Measurements from ENCODE around the gene EXD3.

The EXD3 gene

DNA sequence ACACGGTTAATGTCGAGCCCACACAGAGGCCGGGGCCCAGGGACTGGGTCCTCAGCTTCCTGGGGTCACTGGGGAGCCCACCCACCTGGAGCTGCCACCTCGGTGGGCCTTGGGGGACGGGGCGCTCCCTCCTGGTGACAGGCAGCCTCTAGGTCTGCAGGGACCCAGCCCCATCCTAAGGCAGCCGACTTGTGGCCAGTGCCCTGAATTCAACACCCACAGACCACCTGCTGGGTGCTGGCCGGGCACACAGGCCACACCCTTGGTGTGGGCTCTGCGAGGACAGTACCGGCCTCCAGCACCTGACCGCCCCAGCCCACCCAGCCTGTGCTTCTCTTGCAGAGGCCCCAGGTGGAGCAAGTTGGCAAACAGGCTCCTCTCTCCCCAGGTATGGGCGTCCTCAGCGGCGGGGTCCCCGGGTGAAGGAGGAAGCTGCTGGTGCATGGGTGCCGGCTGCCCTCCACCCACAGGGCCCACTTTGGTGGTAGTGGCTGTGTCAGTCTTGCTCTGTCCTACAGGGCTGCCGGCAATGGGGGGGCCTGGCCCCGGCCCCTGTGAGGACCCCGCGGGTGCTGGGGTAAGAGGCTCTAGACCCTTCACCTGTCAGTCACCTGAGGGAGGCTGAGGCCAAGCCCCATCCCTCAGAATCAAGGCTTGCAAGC is 9.9 kb upstream of the EXD3 start:
- no peak for DNase-seq (ENCODE audit: low read depth, low spot score)

DNA sequence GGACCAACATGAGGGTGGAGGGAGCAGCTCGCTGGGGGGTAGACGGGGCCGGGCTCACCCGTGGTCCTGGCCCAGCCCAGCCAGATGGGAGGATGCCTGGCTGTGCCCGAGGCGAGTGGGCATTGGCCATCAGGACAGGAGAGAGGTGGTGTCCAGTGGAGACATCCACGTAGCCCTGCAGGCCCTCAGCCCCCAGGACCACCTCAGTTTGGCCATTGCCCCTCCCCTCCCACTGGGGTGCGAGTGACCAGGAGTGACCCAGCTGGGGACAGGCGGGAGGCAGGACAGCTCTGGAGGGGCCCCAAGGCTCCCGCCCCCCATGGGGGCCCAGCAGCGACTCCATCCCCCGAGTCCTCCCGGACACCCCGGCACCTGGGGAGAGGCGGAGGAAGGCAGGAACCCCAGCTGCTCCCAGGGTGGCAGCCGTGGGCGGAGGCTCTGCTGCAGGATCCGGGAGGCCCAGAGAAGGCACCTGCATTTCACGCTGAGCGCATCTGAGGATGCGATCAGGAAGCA is 8.5 kb upstream of the EXD3 start:
- no peak for DNase-seq (ENCODE audit: low read depth, low spot score)

DNA sequence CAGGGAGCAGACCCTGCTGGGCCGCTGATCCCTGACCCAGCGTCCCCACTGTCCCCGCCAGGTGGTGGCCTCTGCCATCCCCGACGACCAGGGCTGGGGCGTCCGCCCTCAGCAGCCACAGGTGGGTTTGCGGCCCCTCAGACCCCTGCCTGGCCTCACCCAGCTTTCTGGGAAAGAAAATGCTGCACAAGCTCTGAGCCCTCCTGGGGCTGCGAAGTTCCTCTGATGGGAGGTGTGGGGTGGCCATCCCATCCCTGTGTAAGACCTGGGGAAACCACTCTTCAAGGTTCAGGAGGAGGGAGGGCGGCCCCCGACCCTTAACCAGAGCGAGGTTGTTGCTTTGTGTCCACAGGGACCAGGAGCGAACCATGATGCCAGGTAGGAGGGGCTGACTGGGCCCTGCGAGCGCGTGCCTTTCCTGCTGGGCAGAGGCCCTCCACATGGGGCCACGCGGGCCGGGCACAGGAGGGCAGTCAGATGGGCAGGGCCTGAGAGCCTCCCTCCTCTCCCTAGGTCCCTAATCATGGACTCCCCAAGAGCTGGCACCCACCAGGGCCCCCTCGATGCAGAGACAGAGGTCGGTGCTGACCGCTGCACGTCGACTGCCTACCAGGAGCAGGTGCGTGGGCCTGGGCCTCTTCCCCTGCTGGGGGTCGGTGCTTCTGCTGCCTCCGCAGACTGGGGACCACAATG is 7.9 kb upstream of the EXD3 start:
- DNase-seq (ENCODE audit: low read depth, low spot score) = no peak

DNA sequence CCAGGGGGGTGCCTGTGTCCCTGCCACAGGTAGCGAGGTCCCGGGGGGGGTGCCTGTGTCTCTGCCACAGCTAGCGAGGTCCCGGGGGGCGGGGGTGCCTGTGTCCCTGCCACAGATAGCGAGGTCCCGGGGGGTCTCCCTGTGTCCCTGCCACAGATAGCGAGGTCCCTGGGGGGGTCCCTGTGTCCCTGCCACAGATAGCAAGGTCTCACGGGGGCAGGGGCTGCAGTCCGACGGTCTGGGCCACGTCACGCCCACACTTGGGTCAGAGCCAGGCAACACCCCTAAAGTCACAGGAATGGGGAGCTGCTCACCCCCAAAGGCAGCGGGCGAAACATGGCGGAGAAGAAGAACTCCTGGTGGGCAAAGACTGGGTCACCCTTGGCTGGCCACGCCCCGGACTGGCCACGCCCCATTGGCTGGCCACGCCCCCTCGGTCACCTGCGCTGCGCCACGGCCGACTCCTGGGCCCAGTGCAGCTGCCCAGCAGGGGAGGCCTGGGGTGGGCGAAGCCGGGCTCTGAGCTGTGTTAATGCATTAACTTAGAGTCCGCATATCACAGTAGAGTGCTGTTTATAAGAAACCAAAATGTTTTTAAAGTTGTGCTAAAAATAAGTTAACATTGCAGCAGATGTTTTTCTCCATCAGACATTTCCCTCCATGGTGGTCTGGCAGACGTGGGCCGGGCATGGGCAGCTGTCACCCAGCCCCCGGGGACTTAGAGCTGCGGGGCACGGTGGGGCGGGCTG is 7.2 kb upstream of the EXD3 start:
- DNase-seq (ENCODE audit: low read depth, low spot score) = no peak

DNA sequence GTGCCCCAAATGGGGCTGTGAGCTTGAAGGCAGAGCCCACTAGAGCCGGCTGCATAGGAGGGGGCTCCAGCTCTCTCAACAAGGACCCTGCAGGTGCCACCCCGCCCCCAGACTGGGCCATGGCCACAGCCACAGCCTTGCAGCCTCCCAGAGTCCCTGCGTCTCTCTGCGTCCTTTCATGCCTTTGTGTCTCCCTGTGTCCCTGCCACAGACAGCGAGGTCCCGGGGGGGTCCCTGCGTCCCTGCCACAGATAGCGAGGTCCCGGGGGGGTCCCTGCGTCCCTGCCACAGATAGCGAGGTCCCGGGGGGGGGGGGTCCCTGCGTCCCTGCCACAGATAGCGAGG is 6.6 kb upstream of the EXD3 start:
- no peak for DNase-seq (ENCODE audit: low read depth, low spot score)

DNA sequence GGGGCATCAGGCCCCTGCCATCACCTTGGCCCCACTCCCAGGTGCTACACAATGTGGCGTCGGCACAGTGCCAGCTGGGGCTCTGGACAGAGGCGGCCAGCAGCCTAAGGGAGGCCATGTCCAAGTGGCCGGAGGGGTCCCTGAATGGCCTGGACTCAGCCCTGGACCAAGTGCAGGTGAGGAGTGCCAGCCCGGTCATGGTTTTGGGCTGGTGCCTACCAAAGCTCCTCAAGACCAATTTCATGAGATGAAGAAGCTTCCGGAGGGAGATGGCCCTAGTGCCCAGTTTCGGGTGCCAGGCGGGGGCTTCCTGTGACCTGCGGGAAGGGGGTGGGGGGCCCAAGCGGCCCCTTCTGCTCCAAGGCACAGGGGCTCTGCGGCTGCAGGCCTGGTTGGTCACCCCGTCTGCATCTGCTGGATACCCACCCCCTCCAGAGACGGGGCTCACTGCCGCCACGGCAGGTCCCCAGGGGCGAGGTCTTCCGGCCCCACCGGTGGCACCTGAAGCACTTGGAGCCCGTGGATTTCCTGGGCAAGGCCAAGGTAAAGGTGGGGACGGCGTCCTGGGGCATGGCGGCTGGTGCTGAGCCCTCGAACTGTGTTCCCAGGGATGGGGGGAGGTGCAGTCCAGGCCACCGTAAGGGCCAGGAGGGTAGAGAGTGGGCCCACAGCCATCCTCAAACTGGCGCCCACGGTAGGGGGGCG is 6.0 kb upstream of the EXD3 start:
- DNase-seq (ENCODE audit: low read depth, low spot score) = no peak

DNA sequence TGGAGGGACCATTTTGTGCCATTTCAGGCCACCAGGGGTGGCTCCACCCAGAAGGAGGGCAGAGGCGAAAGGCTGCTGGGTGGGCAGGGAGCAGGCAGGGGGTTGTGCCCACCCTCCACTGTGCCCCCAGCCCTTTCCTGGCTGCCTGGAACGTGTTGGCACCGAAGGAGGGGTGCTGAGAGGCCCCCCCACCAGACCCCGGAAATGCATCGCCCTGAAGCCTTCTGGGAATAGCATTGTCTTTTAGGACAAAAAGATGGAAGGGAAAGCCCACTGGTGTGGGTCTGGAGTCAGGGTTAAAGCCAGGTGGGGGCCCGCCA is 5.3 kb upstream of the EXD3 start:
- DNase-seq (ENCODE audit: low read depth, low spot score) = no peak

DNA sequence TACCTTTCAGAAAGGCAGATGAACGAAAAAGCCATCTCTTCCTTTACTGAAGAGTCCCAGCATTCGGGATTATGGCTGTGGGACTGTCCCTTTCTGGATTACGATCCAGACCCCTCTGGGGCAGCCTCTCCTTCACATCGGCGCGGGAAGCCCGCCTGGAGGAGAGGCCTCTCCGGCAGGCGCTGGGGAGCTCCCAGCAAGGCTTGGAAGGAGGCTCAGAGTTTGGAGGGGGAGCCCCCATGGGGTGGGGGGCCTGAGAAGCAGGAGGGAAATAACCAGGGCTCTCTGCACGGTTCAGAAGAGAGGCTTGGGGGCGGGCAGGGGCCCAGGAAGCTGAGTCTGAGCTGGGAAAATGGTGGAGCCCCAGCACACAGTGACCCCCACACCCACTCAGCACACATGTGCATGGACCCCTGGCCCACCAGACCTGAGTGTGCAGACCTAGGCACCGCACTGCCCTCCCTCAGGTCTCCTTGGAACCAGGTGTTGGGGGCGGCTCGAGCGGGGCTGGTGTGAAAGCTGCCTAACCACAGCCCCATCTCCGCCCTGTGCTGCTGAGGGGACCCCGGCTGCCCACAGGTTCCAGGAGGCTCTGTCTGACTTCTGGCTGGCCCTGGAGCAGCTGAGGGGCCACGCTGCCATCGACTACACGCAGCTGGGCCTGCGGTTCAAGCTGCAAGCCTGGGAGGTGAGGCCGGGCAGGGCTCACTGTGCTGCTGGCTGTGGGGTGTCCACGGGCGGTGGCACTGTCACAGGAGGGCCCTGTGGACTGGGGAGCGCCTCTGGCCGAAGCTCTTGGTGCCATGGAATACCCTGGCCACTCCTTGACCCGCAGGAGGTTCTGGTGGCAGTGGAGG is 4.7 kb upstream of the EXD3 start:
- DNase-seq (ENCODE audit: low read depth, low spot score) = no peak

DNA sequence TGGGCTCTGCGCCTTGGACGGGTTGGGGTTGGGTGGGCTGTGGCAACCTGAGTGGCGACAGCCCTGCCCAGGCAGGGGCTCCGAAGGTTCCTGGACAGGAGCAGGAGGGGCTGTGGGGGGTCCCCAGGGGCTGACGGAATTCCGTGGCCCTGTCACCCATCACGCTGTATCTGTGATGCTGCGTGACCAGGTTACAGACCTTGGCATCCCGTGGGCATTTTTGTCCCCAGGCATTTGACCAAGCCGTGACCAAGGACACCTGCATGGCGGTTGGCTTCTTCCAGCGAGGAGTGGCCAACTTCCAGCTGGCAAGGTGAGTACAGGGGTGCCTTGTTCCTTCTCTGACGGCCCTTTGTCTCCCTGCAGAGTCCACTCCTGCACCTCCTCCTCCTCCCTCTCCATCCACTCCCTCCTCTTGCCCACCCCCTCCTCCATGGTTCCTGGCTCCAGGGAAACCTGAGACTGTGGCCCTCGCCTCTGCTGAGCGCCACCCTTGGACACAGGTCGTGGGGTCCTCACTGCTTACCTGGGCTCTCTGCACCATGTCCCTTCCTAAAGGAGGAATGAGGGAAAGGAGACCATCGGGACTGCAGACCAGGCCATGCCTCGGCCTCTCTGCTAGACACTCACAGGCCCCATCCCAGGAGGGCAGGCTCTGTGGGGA is 3.2 kb upstream of the EXD3 start:
- DNase-seq (ENCODE audit: low read depth, low spot score) = no peak

DNA sequence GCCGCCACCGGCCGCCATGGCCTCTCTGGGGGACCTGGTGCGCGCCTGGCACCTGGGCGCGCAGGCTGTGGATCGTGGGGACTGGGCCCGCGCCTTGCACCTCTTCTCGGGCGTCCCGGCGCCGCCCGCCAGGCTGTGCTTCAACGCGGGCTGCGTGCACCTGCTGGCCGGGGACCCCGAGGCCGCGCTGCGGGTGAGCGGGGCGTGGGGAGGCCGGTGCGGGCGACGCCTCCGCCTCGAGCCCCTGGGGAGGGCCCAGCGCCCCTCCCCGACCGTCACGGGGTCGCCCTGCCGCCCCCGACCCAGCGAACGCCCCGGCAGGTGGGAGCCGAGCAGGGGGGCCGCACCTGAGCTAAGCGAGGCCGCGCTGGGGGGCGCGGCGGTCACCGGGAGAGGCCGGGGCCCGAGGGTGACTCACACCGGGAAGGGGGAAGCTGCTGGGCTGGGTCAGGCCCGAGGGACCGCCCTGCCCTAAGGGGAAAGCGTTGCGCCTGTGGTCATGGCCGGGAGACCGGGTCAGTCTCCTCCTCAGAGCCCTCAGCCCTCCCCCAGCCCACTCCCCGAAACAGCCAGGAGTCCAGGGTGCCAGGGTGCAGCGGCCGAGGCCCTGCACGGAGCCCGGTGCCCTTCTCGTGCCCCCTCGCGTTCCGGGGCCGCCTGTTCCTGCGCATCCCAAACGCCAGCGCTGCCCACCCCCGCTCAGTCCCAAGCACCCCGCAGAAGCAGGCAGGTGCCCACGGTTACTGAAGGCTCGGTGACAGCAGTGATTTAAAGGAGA is 741 bp upstream of the EXD3 start:
- no peak for DNase-seq (ENCODE audit: low read depth, low spot score)

DNA sequence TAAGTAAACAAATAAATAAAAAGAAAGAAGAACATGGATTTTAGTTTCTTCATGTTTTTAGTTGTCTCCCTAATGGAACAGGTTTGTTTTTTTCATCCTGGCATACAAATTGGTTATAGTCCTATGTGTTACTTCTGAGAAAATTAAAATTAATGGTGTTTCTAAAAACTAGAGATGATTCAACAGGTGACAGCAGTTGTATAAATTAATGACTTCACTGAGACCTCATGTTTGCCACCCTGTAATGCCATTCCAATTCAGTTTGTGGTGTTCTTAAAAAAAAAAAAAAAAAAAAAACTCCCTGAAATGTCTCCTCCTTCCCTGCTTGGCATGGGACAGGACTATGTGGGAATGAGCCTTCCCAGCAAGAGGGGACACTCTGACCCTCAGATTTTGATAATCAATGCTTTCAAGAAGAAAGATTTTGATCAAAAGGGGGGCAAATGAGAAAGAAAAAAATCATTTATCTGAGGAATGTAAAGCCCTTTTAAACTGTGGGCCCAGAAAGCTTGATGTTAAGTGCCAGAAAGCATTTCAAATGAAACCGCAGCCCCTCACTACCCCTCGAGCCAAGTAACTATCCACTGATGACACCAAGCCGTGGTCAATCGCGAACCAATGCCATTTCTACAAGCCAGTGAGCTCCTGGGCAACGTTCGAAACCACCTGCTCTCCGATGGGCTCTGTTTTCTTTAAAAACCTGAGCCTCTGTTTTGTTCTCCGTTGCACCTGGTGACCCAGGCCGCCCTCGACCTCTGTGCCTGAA is 941 bp downstream of the EXD3 start:
- DNase-seq (ENCODE audit: low read depth, low spot score) = no peak

DNA sequence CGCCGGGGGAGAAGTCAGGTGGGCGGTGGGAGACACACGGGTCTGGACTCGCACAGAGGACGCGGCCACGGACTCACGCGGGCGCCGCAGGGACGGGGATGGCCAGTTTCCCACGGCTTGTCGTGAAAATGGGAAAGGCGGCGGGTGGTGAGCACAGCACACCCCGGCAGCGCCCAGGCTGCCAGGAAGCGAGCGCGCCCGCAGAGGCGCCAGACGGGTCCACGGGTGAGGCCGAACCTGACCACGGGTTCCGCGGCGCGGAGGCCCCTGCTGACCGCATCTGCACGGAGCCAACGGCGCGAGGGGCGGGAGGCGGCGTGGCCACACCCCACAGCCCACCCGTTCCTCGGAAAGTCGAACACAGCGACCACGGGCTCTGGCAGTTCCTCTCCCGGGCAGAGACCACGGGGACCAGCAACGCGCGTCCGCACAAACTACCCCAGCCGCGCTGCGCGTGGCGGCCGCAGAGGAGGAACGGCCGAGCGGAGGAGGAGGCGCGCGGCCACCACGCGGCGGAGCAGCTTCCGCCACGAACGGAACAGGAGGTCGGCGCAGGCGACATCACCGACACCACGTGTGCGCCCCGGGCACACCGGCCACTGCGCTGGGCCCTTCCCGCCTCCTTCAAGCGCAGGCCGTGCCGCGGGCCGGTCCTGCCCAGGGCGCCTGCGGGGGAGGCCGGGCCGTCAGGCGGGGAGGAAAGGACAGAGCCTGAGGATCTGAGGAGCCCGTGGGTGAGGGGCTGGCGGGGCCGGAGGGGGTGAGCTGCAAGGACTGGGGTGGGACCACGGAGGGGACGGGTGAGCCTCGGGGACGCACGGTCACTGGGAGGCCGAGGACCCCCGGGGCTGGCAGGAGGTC is 5.6 kb downstream of the EXD3 start:
- no peak for DNase-seq (ENCODE audit: low read depth, low spot score)

DNA sequence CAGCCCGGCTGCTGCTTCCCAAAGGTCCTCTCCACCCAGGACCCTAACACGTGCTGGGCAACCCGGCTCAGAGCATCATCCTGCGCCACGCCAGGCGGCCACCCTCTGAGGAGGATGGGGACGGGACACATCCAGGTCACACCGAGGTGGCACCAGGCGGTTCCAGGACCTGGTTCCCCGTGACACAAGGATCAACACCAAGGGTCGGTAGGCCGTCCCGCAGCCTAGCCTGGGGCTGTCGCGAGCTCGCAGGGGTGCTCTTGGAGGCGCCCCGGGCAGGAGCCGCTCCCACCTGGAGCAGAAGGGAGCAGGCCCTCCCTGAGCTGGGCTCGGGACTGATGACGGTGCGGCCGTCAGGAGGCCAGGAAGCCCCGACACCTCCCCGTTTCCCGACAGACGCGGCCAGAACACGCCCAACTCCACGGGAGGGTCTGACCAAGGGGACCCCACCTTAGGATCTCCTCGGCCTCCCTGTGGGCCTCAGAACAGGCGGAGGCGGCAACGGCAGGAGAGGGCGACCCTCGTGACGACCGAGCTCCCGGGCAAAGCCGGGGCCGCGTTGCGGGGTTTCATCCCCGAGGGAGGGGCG is 6.3 kb downstream of the EXD3 start:
- no peak for DNase-seq (ENCODE audit: low read depth, low spot score)

DNA sequence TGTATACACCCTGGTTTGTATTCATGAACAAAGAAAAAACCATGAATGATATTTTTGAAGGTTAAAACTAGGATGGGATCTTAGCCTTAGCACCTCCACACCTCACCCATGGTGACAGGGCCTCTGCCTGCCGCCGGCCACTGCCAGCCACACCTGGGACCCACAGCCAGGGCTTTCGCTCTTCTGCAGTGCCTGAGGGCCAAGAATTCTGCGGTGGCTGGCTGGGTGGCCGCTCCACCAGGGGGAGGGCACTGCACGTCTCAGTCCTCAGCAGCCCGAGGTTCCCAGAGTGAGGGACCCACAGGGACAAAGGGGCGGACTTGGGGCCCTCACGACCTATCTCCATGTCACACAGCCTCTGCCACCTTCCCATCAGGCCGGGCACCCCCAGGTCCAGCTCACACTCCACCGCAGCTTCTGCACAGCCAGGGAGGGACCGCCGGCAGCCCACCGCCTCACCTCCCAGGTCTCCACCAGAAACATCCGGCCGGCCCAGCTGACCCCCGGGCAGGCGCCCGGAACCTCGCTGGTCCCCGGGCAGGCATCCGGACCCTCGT is 6.9 kb downstream of the EXD3 start:
- DNase-seq (ENCODE audit: low read depth, low spot score) = no peak

DNA sequence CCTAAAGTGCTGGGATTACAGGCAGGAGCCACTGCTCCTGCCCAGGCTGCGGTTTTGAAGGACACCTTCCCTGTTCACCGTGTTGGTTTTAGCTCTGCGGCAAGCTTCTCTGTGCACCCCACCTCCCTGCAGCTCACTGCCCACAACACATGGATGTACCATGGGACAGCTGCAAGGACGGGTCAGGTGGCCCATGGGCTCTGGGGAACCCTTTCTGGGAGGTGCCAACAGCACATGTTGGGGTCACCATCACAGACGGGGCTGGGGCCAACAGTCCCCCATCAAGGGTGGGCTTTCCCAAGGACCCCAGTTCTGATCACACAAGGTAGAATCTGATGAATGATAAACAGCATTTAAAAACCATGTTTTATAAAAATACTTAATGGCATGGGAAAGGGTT is 7.5 kb downstream of the EXD3 start:
- DNase-seq (ENCODE audit: low read depth, low spot score) = no peak

DNA sequence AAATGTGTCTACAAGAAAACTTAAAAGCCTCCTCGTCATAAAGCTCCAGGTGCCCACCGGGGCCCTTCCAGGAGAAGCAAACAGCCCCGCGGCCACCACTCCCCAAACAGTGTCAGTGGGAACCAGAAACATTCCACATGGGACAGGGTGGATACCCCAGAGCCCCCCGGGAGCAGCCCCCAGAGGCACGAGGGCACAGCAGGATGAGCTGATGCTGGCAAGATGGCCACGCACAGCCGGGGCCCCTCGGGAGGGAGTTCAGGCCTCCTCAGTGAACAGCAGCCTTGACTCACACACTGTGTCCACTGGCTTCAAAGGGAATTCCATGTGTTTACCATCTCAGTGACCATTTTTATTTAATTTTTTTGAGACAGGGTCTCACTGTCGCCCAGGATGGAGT is 10.5 kb downstream of the EXD3 start:
- DNase-seq (ENCODE audit: low read depth, low spot score) = no peak

DNA sequence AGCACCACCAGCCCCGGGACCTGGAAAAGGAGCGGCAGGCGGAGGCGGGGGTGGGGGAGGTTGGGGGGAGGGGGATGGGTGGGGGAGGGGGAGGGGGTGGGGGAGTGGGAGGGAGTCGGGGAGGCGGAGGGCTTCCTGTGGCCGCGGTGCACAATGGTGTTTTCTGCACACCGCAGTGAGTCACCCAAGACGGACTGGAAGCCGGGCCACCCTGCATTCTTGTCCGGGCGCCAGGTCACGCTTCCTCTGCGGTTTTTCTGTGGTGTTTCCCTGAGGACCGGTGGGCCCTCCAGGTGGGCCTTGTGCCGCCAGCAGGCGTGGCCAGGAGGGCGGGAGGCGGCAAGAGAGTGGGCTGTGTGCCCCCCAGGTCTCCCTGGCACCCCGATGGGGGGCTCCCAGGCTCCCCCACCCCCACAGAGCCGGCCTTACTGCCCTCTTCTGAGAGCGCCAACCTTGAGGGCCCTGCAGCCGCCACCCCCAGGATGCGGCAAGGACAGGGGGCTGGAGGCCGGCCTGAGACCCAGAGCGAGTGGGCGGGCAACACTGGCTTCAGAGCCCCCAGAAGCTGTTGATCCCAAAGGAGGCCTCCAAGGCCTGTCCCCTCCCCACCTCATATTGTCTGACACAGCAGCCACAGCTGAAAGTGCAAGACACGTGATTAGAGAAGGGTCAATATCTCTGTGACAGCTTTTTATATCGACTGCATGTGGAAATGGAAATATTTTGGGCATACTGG is 11.1 kb downstream of the EXD3 start:
- DNase-seq (ENCODE audit: low read depth, low spot score) = no peak
